PC-9 (cell line): Measurements from ENCODE around the gene TPK1.

ENCODE experiments used
- EZH2 ChIP-seq: fragments of 200-600 bp; sonication (generic); IDR thresholded peaks from 2 replicates; pipeline ENCODE4 v1.8.0; 2017; ENCODE audit warnings: antibody characterized with exemption, low read depth
- TF ChIP-seq, protein P1 (sequence below): fragments of 200-600 bp; sonication (generic); conservative IDR thresholded peaks from 2 replicates; pipeline ENCODE4 v1.6.1; 2017; ENCODE audit warnings: mixed run types, antibody characterized with exemption, mild to moderate bottlenecking, moderate library complexity

DNA sequence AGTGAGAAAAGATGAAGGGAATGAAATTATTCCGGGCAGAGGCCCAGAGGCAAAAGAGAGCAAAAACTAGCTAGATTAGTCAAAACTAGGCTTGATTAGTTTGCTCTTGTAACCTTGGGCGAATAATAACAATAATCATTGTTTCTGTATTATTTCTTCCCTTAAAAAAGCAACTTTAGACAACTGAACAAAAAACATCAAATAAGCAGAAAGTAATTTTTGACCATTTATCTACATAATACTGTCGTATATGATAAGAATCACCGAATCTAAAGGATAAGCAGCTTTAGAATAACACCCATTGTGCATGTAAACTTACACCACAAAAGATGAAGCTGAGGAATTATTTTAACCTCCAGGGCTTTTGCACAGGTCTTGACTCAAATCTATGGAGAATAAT, 125.1 kb downstream of the TPK1 start:
- no peak for TF ChIP-seq EZH2
- TF ChIP-seq, protein P1, sequence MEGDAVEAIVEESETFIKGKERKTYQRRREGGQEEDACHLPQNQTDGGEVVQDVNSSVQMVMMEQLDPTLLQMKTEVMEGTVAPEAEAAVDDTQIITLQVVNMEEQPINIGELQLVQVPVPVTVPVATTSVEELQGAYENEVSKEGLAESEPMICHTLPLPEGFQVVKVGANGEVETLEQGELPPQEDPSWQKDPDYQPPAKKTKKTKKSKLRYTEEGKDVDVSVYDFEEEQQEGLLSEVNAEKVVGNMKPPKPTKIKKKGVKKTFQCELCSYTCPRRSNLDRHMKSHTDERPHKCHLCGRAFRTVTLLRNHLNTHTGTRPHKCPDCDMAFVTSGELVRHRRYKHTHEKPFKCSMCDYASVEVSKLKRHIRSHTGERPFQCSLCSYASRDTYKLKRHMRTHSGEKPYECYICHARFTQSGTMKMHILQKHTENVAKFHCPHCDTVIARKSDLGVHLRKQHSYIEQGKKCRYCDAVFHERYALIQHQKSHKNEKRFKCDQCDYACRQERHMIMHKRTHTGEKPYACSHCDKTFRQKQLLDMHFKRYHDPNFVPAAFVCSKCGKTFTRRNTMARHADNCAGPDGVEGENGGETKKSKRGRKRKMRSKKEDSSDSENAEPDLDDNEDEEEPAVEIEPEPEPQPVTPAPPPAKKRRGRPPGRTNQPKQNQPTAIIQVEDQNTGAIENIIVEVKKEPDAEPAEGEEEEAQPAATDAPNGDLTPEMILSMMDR: no peak
